NCI-H460 (cell line): ENCODE results near the gene CDH23. TPM values are rescaled to one million over a fixed set of nuclear protein-coding genes. Genes with fewer than 3 reads are reported as not detected.
"Not testable (repeated sequence)": the region's sequence is repeated elsewhere in the genome, so short reads cannot be mapped to it uniquely, and the experiment has no call there.

Experiments
- DNase-seq: peaks from one replicate; pipeline ENCODE4 v3.0.0-alpha.2; 2016; ENCODE audit warnings: low read depth; ENCODE audit errors: extremely low read depth
- polyA plus RNA-seq: library from polyadenylated mRNA; depleted of rRNA; stranded (reverse); fragments of >200 nt; gene quantifications from 2 replicates; pipeline ENCODE4 v1.2.3, GENCODE V29; 2014; cell fraction: nucleus; rRNA removed
- total RNA-seq: library from RNA; depleted of rRNA; stranded (reverse); fragments of >200 nt; shearing (Covaris generic); gene quantifications from 2 replicates; pipeline ENCODE4 v1.2.3, GENCODE V29; 2014; rRNA removed

The CDH23 gene
- total RNA-seq, result under 0.01 TPM in 1 of 2 replicates, not detected in the other
- polyA plus RNA-seq, result not detected in 2 replicates

DNA sequence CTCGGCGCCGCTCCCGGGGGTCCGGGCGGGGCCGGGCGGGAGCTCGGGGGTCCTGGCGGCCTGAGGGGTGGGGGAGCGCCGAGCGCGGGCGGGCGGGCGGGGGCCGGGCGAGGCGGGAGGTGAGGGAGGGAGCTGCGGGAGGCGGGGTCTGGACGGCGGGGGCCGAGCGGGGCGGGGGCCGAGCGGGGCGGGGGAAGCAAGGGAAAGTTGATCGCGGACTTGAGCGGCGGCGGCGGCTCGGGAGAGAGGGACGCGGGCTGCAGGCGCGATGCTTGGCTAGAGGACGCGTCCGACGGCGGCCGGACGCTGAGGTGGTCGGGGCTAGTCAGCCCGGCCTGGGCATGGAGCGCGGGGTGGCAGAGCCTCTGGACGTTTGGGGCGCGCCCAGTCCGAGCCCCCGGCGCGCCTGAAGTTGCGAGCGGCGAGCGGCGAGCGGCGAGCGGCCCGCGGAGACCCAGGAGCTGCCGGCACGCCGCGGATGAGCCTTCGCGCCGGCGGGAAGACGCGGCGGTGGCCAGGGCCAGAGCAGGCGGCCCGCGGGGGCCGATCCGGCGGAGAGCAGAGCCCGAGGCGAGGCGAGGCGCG lies at the start of gene CDH23:
TSS of gene CDH23 (plus strand) at position 210 of the 585 bp plus-strand sequence. CDS start 42,912 bp downstream, outside the sequence.
- DNase-seq, result no peak

DNA sequence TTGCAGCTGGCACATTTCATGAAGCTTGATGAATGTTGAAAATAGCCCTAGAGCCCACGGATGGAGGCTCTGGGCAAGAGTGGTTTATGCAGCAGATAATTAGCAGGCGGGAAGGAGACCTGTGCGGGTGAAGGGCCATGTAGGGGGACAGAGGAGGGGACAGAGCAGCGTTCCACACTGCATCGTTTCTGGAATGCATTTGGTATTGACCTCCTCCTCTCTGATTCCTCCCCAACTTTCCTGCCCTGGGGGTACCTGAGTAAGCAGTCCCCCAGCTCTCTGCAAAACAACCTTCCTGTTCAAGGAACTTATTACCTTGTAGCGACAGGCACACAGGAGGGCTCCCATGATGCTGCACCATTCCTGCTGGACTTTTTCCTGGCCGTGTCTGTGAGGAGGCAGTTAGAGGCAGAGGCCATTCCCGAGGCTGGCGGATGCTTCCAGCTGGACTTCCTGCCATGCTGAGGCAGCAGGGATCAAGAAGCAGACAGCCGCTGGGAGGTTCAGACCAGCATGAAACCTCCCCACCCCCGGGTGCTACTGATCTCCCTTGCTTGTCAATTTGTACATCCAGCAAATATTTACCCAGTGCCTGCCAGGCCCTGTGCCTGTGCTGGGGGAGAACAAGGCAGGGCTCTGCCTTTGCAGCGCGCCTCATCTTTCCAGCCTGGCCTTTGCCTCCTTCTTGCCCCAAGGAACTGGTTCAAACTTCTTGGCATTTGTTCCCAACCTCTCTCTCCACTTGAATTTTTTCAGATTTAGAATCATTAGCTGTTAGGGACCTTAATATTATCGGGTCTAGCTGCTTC lies 48.9 kb upstream of the CDH23 start:
- DNase-seq, result no peak

DNA sequence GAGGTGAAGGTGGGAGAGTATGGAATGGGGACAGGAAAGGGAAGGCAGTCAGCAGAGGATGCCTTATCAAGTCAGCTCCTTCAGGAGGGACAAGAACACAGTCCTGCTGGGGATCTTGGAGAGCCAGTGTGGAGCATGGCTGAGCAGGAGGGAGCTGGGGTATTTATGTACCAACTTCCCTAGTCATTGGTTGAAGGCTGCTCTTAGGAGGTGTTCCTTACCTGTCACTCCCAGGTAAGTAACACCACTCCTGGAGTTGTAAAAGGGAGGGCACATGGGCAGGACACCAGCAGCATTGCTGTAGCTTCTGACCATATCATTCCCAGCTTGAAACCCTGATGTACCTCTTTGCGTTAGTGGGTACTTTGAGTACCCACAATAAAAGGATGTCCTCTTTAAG lies 47.9 kb upstream of the CDH23 start:
- no peak for DNase-seq

DNA sequence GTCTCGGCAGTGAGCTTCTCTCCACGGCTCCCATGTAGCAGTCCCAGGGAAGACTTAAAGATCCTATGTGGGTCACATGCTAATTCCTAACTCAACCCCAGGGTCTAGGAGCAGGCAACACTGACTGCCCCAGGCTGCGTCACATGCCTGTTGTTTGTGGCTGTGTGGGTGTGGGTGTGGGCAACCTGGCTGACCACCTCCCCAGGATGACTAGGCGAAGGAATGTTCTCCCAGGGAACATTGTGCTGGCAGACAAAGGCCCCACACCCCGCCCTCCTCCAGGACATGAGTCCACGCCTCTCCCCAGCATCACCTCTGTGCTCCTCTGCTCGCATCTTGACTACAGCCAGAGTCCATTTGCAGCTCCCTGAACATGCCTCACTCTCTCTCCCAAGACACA lies 47.3 kb upstream of the CDH23 start:
- no peak for DNase-seq

DNA sequence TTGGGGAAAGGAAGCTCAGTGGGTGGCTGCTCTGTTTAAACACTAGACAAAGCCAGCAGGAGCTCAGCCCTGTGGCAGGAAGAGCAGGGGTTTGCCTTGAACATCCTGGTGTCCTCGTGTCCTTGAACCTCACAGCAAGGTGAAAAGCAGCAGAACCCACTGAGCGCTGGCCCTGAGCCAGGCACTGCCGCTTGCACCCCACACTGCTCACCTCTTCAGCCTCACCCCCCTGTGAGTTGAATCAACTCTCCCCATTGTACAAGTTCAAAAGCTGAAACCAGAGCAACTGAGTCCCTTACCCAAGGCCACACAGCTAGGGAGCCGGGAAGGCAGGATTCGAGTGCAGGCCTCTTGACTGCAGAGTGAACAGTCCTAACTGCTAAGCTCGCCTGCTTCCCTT lies 45.6 kb upstream of the CDH23 start:
- no peak for DNase-seq

DNA sequence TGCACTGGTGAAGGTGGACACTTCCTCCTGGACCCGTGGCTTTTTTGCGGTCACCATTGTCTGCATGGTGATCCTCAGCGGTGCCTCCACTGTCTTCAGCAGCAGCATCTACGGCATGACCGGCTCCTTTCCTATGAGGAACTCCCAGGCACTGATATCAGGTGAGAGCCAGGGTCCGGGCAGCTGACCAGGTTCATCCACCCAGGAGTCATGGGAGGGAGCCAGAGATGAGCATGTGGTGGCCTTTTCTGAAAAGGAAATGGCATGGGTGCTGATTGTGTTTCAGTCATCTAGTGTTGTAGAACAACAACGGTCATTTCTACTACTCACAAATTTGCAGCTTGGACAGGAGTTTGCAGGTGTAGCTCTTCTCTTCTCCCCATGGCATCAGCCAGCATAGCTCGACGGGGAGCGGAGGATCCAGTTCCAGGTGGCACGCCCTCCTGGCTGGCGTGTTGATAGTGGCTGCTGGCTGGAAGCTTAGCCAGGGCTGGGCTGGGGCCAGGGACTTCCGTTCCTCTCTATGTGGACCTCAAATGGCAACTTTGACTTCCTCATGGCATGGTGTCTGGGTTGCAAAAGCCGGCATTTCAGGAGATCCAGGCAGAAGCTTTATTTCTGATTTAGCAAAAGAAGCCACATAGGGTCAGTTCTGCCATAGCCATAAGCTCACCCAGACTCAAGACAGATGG lies 44.9 kb upstream of the CDH23 start:
- DNase-seq, result no peak

DNA sequence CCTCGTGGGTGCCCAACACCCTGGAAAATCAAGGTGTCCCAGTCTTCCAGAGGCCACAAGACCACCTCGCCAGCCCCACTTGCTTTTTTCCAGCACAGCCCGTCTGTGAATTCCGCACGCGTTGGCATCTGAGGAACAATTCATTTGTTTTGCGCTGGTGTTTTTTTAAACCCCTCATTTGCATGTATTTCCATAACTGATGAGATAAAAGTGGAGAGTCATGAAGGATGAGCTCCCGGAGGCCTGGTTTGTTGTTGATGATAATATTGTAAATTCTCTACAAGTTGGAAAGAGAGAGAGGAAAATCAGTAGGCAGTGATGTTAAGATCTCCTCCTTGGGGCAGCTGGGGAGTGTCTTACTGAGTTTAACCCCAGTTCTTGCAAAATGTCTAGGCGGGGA lies 43.1 kb upstream of the CDH23 start:
- DNase-seq, result no peak

DNA sequence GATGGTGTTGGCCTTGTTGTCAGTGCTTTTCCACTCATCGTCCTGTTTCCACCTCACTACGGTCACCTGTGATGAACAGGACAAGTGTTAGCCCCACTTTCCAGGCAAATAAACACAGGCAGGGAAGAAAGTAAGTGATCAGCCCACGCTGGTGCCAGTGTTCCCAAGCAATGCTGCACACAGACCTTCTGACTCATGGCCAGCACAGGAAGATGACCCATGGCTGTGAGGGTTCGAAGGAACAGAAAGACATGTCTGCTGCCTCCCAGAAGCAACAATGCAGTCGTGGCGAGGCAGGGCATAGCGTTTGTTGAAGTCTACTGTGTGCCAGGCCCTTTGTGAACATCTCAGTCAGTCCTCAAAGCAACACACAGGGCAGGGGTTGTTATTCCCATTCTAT lies 41.9 kb upstream of the CDH23 start:
- no peak for DNase-seq

DNA sequence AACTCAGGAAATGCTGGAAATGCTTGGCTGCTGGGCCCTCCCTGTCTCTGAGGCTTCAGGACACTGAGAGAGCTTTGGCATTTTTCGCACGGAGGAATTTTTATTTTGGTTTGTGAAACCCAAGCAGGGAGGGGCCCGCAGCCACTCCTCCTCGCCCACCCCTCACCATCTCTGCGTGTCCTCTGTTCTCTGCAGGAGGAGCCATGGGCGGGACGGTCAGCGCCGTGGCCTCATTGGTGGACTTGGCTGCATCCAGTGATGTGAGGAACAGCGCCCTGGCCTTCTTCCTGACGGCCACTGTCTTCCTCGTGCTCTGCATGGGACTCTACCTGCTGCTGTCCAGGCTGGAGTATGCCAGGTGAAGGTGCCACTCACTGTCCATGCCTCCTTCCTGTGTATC lies 40.8 kb upstream of the CDH23 start:
- no peak for DNase-seq

DNA sequence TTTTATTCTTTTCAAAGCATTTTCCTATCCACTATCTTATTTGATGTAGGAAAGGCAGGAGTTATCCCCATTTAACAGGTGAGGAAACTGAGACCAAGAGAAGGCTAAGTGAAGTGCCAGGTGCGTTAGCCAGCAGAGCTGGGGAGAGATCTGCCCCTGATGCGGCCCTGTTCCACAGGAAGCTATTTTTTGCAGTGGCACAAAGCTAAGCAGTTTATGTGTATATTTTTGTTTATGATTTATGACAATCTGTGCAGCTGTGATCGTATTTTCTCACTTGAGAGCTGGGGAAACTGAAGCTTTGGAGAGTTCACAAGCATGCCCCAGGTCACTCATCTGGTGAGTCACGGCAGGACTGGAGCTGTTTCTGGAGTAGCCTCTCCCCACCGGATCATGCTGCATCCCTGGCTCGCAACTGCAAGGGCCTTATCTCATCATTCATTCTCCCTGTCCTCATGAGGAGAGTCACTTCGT lies 38.9 kb upstream of the CDH23 start:
- DNase-seq, result no peak

DNA sequence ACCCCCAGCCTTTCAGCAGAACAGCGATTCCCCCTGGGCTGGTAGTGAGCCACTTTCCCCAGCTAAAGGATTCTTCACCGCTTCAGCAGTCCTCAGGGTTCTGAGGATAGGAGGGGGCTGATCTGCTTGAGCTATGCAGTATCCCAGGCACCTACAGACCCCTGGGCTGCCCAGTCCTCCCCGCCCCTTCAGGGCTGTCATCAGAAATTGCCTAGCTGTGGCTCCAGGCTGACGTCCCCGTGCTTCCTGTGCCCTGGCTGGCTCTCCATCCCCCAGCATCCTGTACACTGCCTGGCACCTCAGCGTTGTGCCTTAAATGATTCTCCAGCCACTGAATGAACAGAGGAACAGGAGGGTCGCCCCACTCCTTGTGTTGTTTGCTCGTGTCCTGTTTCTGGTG lies 38.4 kb upstream of the CDH23 start:
- no peak for DNase-seq

DNA sequence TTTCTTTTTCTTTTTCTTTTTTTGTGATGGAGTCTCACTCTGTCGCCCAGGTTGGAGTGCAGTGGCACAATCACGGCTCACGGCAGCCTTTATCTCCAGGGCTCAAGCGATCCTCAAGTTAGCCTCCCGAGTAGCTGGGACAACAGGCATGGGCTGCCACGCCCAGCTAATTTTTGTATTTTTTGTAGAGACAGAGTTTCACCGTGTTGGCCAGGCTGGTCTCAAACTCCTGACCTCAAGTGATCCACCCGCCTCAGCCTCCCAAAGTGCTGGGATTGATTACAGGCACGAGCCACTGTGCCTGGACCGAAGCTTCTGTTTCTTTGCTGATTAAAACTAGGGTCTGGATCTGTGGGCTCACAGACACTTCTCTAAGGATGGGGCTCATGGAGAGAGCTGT lies 37.8 kb upstream of the CDH23 start:
- DNase-seq, result not testable (repeated sequence)

DNA sequence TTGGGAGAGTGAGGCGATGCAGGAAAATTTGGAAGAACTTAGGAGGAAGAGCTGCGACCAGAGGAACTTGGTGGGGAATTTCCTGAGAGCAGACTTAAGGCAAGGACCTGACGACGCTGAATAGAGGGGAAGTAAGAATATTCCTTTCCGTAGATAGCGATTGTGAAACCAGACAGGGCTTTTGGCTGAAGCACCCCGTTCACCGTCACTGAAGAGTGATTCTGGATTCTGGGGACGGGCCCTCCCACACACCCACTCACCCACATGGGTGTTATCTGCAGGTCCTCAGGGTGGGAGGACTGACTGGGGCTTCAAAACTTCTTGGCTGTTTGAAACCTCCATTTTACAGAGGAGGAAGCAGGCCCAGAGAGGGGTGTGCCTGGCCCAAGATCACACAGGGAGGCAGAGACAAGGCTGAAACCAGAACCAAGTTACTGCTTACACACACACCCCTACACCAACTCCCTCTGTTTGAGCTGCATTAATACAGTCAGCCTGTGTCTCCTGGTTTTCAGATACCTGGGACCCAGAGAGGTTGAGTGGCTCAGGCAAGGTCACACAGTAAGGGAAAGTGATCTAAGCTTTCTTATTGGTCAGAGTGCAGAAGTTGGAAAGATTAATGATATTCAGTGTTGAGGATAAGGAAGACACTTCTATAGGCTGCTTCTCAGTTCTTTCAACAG lies 37.2 kb upstream of the CDH23 start:
- DNase-seq, result no peak

DNA sequence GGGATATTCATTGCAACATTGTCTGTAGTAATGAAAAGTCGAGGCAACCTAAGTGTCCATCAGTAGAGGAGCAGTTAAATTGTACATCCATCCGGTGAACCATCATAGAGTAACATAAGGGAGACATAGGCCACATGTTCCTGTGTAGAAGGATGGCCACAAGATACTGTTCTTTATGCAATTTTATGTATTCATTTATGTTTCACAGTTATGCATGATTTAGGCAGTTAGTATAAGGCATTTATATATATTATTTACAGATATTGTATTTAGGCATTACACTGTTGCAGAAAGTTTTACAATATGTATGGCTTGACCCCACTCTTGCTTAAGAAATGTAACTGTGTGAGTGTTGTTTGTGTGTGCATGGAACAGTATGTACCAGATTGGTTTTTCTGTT lies 36.0 kb upstream of the CDH23 start:
- no peak for DNase-seq

DNA sequence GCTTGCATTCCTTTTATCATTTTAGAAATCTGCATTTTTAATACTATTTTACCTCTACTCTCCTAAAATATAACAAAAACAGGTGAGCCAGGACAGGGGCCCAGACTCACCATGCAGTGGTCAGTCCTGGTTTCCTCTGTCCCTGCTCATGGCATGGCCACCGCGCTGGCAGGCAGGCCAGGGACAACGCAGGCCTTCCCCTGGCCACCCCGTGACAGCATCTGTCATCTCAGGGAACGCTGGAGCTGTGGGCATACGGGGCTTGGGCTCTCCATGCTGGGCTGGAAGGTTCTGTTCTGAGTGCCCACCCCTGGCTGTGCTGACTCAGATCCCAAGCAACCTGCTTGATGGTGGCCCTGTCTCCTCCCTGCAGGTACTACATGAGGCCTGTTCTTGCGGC lies 35.1 kb upstream of the CDH23 start:
- DNase-seq, result no peak

DNA sequence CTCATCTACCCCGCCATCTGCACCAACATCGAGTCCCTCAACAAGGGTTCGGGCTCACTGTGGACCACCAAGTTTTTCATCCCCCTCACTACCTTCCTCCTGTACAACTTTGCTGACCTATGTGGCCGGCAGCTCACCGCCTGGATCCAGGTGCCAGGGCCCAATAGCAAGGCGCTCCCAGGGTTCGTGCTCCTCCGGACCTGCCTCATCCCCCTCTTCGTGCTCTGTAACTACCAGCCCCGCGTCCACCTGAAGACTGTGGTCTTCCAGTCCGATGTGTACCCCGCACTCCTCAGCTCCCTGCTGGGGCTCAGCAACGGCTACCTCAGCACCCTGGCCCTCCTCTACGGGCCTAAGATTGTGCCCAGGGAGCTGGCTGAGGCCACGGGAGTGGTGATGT lies 34.6 kb upstream of the CDH23 start:
- no peak for DNase-seq

DNA sequence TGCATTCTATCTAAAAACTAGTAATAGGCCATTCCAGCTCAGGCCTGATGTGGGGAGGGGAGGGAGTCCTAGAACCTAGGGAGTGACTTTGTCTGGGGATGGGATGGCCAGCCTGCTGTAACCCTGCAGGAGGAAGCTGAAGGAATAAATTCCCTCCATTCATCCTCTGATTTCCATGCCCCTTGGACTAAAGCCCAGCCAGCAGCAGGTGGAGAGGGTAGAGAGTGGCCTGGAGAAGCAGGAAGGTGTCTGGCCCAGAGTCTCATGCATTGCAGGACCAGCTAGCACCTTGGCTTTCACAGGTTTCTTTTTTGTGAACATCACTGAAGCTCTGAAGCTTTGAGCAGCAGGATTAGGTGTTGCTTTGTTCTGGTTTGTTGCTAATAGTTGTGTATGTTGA lies 32.8 kb upstream of the CDH23 start:
- no peak for DNase-seq

DNA sequence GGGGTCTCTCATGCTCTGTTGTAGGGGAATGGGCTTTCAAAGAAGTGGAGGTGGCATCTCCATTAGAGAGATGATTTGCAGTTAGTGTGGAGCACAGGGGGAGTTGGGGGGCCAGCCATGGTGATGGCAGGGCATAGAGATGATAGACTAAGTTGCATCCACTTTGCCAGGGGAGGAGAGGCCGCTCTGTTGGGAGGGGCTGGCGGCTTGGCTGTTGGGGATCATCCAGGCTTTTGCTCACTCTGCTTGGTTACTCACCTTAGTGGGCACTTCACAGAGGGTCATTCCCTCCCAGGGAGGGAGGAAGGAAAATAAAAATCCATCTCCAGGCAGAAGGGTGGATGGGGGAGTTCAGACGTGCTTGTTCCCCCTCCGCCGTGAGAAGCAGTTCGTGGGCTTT lies 31.4 kb upstream of the CDH23 start:
- DNase-seq, result no peak

DNA sequence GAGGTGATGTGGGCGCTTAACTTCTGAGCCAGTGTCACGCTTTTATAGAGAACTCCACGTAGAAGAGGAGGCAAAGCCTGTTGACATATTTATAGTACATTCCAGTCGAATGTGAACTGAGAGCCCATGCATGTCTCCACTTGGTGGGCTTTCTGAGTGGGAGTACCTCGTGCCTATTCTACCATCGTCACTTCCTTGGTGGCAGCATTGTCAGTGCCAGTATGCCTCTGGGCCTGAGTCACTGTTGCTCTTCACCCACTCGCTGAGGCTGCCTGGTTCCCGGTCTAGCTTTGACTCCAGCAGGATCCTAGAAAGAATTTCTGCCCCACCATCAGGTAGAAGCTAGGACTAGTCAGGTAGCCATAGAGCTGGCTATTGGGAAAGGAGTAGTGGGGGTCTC lies 30.0 kb upstream of the CDH23 start:
- no peak for DNase-seq

DNA sequence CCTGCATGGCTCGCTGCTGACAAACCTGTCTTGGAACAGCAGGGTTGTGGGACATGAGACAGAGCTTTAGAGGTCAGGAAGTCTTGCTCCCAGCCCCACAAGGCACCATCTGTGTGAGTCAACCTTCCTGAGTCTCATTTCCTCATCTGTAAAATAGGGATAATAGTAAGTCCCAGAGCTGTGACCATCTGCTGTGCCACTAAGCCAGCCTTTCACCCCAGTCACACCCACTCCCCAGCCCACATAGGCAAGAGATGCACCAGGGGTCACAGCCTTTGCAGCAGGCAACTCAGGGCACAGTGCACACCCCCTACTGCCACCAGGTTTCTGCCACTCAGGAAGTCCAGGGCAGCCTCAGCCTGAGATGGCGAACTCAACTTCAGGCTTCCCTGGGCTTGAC lies 29.4 kb upstream of the CDH23 start:
- no peak for DNase-seq

DNA sequence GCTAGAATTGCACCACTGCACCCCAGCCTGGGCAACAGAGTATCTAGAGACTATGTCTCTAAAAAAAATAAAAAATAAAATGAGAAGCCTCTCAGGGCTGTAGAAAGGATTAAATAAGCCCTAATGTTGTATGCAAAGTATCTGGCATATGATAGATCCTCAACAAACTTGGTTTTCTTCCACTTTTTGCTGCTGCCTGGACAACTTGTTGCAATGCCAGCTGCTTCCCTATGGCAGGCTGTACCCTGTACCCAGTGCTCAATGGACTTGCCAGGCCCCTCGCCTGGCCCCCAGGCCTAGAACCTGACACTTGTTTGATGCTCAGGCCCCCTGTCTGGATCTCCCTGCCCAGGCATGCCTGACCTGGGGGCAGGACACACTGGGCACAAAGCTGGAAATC lies 28.5 kb upstream of the CDH23 start:
- DNase-seq, result no peak
